Parathyroid adenoma (tissue), 2 donors: ENCODE data around the gene TBC1D20.

Experiments used
- H2AFZ ChIP-seq: fragments of 300-600 bp; sonication (generic); one replicate; pipeline ENCODE4 v1.7.0; 2017; ENCODE audit warnings: antibody characterized with exemption, mild to moderate bottlenecking
- H3K27ac ChIP-seq: fragments of 300-600 bp; sonication (generic); one replicate; pipeline ENCODE4 v1.7.0; 2017
- H3K27me3 ChIP-seq: fragments of 300-600 bp; sonication (generic); one replicate; pipeline ENCODE4 v1.7.0; 2017; ENCODE audit warnings: low read length; ENCODE audit not compliant: control insufficient read depth, insufficient read depth
- H3K36me3 ChIP-seq: fragments of 300-600 bp; sonication (generic); one replicate; pipeline ENCODE4 v1.7.0; 2017; ENCODE audit warnings: low read length; ENCODE audit not compliant: control insufficient read depth, insufficient read depth
- H3K4me1 ChIP-seq: fragments of 300-600 bp; sonication (generic); one replicate; pipeline ENCODE4 v1.7.0; 2017; ENCODE audit warnings: control low read depth
- H3K4me2 ChIP-seq: fragments of 300-600 bp; sonication (generic); one replicate; pipeline ENCODE4 v1.7.0; 2017; ENCODE audit warnings: low read length
- H3K4me3 ChIP-seq: fragments of 300-600 bp; sonication (generic); one replicate; pipeline ENCODE4 v1.7.0; 2017; ENCODE audit warnings: low read depth, low read length
- H3K79me2 ChIP-seq: fragments of 300-600 bp; sonication (generic); one replicate; pipeline ENCODE4 v1.7.0; 2017; ENCODE audit warnings: control low read depth
- H3K9ac ChIP-seq: fragments of 300-600 bp; sonication (generic); one replicate; pipeline ENCODE4 v1.7.0; 2017; ENCODE audit warnings: mild to moderate bottlenecking
- H3K9me3 ChIP-seq: fragments of 300-600 bp; sonication (generic); one replicate; pipeline ENCODE4 v1.7.0; 2017; ENCODE audit warnings: low read length; ENCODE audit not compliant: control insufficient read depth
- CTCF ChIP-seq: fragments of 300-600 bp; sonication (generic); IDR thresholded peaks from one replicate; pipeline ENCODE4 v1.7.0; 2017; ENCODE audit warnings: antibody characterized with exemption, mild to moderate bottlenecking
- donor health status: primary hyperparathyroidism.

The TBC1D20 gene

GRCh38 chr20:438571-439469 is 23.5 kb downstream of the TBC1D20 start:
- Histone ChIP-seq H3K4me2 (no peak overlapping the region), H3K27me3 (no peaks in the 10 kb centered on the region), H3K79me2 (peaks cover 4% of the 10 kb centered on the region), H3K4me3 (no peak overlapping the region), H3K36me3 (no peaks in the 10 kb centered on the region), H3K4me1 (no peaks in the 10 kb centered on the region), H2AFZ (no peak overlapping the region), H3K9ac (no peak overlapping the region), H3K9me3 (no peaks in the 10 kb centered on the region), H3K27ac (no peak overlapping the region)
- TF ChIP-seq CTCF: no peak

GRCh38 chr20:437787-438486 is 24.4 kb downstream of the TBC1D20 start:
- no peak overlapping the region for H3K27ac ChIP-seq
- no peak overlapping the region for H2AFZ ChIP-seq
- H3K4me1 ChIP-seq: no peaks in the 10 kb centered on the region
- no peaks in the 10 kb centered on the region for H3K27me3 ChIP-seq
- H3K4me3 ChIP-seq: no peak overlapping the region
- H3K4me2 ChIP-seq: no peak overlapping the region
- H3K9ac ChIP-seq: no peak overlapping the region
- TF ChIP-seq CTCF: no peak
- H3K9me3 ChIP-seq: no peaks in the 10 kb centered on the region
- no peaks in the 10 kb centered on the region for H3K36me3 ChIP-seq
- peaks cover 4% of the 10 kb centered on the region for H3K79me2 ChIP-seq

GRCh38 chr20:436476-436875 is 25.9 kb downstream of the TBC1D20 start:
- Histone ChIP-seq H3K9me3 (no peaks in the 10 kb centered on the region), H2AFZ (no peak overlapping the region), H3K79me2 (peaks cover 4% of the 10 kb centered on the region), H3K27me3 (no peaks in the 10 kb centered on the region), H3K27ac (no peak overlapping the region), H3K36me3 (no peaks in the 10 kb centered on the region), H3K4me1 (no peaks in the 10 kb centered on the region), H3K9ac (no peak overlapping the region), H3K4me2 (no peak overlapping the region), H3K4me3 (no peak overlapping the region)
- no peak for TF ChIP-seq CTCF

GRCh38 chr20:435558-435957 is 26.8 kb downstream of the TBC1D20 start:
- Histone ChIP-seq H3K27me3 (no peaks in the 10 kb centered on the region), H3K9me3 (no peaks in the 10 kb centered on the region), H3K27ac (no peak overlapping the region), H3K4me3 (no peak overlapping the region), H3K9ac (no peak overlapping the region), H3K4me1 (no peaks in the 10 kb centered on the region), H3K4me2 (no peak overlapping the region), H3K79me2 (peaks cover under 1% of the 10 kb centered on the region), H3K36me3 (no peaks in the 10 kb centered on the region), H2AFZ (no peak overlapping the region)
- TF ChIP-seq CTCF: no peak
